SU-DHL-6 (cell line): ENCODE data around the gene ERGIC3.

Source experiments
- H2AFZ ChIP-seq: fragments of 200-600 bp; sonication (generic); 2 replicates; pipeline ENCODE4 v1.6.1; 2014; ENCODE audit warnings: low read depth, mild to moderate bottlenecking, moderate library complexity, mixed read lengths, antibody characterized with exemption, low read length; ENCODE audit not compliant: severe bottlenecking
- H3F3A ChIP-seq: fragments of 200-600 bp; shearing (Covaris generic); 2 replicates; pipeline ENCODE4 v1.6.0; 2016; ENCODE audit warnings: antibody characterized with exemption, mild to moderate bottlenecking; ENCODE audit not compliant: insufficient read depth
- H3K27ac ChIP-seq: fragments of 200-600 bp; sonication (generic); 2 replicates; pipeline ENCODE4 v1.5.1; 2016; ENCODE audit warnings: low read depth, mild to moderate bottlenecking, low read length, moderate library complexity, mixed read lengths
- H3K27me3 ChIP-seq: fragments of 200-600 bp; sonication (generic), shearing (Covaris generic); 2 replicates; pipeline ENCODE4 v1.6.0; 2014; ENCODE audit warnings: mild to moderate bottlenecking, low read length
- H3K36me3 ChIP-seq: fragments of 200-600 bp; sonication (generic); 2 replicates; pipeline ENCODE4 v1.6.1; 2014; ENCODE audit warnings: mild to moderate bottlenecking, low read length, mixed read lengths
- H3K4me2 ChIP-seq: fragments of 300-600, 200-600 bp; shearing (Covaris generic), sonication (generic); 2 replicates; pipeline ENCODE4 v1.6.0; 2014; ENCODE audit warnings: low read length, low read depth, mild to moderate bottlenecking; ENCODE audit not compliant: poor library complexity, severe bottlenecking
- H3K4me3 ChIP-seq: fragments of 200-600 bp; sonication (generic); 2 replicates; pipeline ENCODE4 v1.5.1; 2014; ENCODE audit warnings: antibody characterized with exemption, low read length, mild to moderate bottlenecking, mixed read lengths; ENCODE audit not compliant: insufficient read depth, poor library complexity, severe bottlenecking
- H3K79me2 ChIP-seq: fragments of 200-600 bp; sonication (generic); 2 replicates; pipeline ENCODE4 v1.6.1; 2014; ENCODE audit warnings: mild to moderate bottlenecking, low read length, moderate library complexity; ENCODE audit not compliant: insufficient read depth
- H3K9ac ChIP-seq: fragments of 200-600 bp; sonication (generic); 2 replicates; pipeline ENCODE4 v1.7.0; 2014; ENCODE audit warnings: mild to moderate bottlenecking, low read length
- H3K9me2 ChIP-seq: fragments of 200-600 bp; sonication (generic); replicated peaks from 2 replicates; pipeline ENCODE4 v1.6.1; 2014; ENCODE audit warnings: low read length; ENCODE audit not compliant: insufficient read depth
- H3K9me3 ChIP-seq: fragments of 200-600 bp; sonication (generic); 2 replicates; pipeline ENCODE4 v1.6.1; 2014; ENCODE audit warnings: low read length, mixed read lengths; ENCODE audit not compliant: insufficient read depth
- H4K20me1 ChIP-seq: fragments of 200-600 bp; sonication (generic); 2 replicates; pipeline ENCODE4 v1.6.1; 2014; ENCODE audit warnings: low read depth, mild to moderate bottlenecking, antibody characterized with exemption, low read length, moderate library complexity, mixed read lengths
- EZH2phosphoT487 ChIP-seq: fragments of 200-600 bp; sonication (generic), shearing (Covaris generic); conservative IDR thresholded peaks from 2 replicates; pipeline ENCODE4 v1.6.1; 2018; ENCODE audit warnings: mild to moderate bottlenecking, antibody characterized with exemption, low read length, moderate library complexity, mixed read lengths
- TF ChIP-seq, protein P1 (sequence below): fragments of 200-600 bp; sonication (generic); IDR thresholded peaks from one replicate; pipeline ENCODE4 v1.5.1; 2017; ENCODE audit warnings: antibody characterized with exemption, mild to moderate bottlenecking, low read length, moderate library complexity; ENCODE audit not compliant: insufficient read depth, poor library complexity, severe bottlenecking

ERGIC3 gene

DNA sequence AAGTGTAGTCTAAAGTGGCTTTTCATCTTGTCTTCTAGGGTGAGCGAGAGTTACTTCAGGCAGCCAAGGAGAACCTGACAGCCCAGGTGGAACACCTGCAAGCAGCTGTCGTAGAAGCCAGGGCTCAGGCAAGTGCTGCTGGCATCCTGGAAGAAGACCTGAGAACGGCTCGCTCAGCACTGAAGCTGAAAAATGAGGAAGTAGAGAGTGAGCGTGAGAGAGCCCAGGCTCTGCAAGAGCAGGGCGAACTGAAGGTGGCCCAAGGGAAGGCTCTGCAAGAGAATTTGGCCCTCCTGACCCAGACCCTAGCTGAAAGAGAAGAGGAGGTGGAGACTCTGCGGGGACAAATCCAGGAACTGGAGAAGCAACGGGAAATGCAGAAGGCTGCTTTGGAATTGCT is 39.5 kb upstream of the ERGIC3 start:
- Histone ChIP-seq H3K79me2 (no peaks in the 10 kb centered on the region), H3K9me2 (no peaks in the 10 kb centered on the region), H3K9ac (no peak overlapping the region), H3K27me3 (no peaks in the 10 kb centered on the region), H3K4me2 (no peak overlapping the region), H4K20me1 (no peaks in the 10 kb centered on the region), H3K36me3 (no peaks in the 10 kb centered on the region), H3K4me3 (no peak overlapping the region), H3F3A (0 out of 2 replicates have a peak, but pooled peaks cover 6% of the 10 kb centered on the region), H2AFZ (no peak overlapping the region), H3K9me3 (no peaks in the 10 kb centered on the region), H3K27ac (peak overlapping the region; percentile 48)
- TF ChIP-seq, protein P1, sequence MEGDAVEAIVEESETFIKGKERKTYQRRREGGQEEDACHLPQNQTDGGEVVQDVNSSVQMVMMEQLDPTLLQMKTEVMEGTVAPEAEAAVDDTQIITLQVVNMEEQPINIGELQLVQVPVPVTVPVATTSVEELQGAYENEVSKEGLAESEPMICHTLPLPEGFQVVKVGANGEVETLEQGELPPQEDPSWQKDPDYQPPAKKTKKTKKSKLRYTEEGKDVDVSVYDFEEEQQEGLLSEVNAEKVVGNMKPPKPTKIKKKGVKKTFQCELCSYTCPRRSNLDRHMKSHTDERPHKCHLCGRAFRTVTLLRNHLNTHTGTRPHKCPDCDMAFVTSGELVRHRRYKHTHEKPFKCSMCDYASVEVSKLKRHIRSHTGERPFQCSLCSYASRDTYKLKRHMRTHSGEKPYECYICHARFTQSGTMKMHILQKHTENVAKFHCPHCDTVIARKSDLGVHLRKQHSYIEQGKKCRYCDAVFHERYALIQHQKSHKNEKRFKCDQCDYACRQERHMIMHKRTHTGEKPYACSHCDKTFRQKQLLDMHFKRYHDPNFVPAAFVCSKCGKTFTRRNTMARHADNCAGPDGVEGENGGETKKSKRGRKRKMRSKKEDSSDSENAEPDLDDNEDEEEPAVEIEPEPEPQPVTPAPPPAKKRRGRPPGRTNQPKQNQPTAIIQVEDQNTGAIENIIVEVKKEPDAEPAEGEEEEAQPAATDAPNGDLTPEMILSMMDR = no peak
- TF ChIP-seq EZH2phosphoT487 = no peak

GRCh38 chr20:35503281-35503680 is 38.6 kb upstream of the ERGIC3 start:
- TF ChIP-seq, protein P1 = no peak
- TF ChIP-seq EZH2phosphoT487 = no peak
- H3K36me3 ChIP-seq = no peaks in the 10 kb centered on the region
- no peaks in the 10 kb centered on the region for H3K79me2 ChIP-seq
- H4K20me1 ChIP-seq = no peaks in the 10 kb centered on the region
- H3K9me2 ChIP-seq = no peaks in the 10 kb centered on the region
- H3K27ac ChIP-seq = no peak overlapping the region
- H2AFZ ChIP-seq = no peak overlapping the region
- H3K9ac ChIP-seq = no peak overlapping the region
- H3K4me3 ChIP-seq = no peak overlapping the region
- H3K9me3 ChIP-seq = no peaks in the 10 kb centered on the region
- no peak overlapping the region for H3K4me2 ChIP-seq
- 0 out of 2 replicates have a peak, but pooled peaks cover 6% of the 10 kb centered on the region for H3F3A ChIP-seq
- H3K27me3 ChIP-seq = no peaks in the 10 kb centered on the region

DNA sequence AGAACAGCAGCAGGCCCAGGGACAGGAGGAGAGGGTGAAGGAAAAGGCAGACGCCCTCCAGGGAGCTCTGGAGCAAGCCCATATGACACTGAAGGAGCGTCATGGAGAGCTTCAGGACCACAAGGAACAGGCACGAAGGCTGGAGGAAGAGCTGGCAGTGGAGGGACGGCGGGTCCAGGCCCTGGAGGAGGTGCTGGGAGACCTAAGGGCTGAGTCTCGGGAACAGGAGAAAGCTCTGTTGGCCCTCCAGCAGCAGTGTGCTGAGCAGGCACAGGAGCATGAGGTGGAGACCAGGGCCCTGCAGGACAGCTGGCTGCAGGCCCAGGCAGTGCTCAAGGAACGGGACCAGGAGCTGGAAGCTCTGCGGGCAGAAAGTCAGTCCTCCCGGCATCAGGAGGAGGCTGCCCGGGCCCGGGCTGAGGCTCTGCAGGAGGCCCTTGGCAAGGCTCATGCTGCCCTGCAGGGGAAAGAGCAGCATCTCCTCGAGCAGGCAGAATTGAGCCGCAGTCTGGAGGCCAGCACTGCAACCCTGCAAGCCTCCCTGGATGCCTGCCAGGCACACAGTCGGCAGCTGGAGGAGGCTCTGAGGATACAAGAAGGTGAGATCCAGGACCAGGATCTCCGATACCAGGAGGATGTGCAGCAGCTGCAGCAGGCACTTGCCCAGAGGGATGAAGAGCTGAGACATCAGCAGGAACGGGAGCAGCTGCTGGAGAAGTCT is 37.9 kb upstream of the ERGIC3 start:
- H3K4me2 ChIP-seq = no peak overlapping the region
- no peak overlapping the region for H3K27ac ChIP-seq

More for the DNA sequence above, 37.9 kb upstream of the ERGIC3 start:
- no peak overlapping the region for H3K4me3 ChIP-seq
- no peaks in the 10 kb centered on the region for H3K9me3 ChIP-seq
- no peak overlapping the region for H2AFZ ChIP-seq
- H3K79me2 ChIP-seq = no peaks in the 10 kb centered on the region
- no peaks in the 10 kb centered on the region for H4K20me1 ChIP-seq
- TF ChIP-seq EZH2phosphoT487 = no peak
- TF ChIP-seq, protein P1 = no peak
- H3F3A ChIP-seq = 0 out of 2 replicates have a peak, but pooled peaks cover 6% of the 10 kb centered on the region
- H3K9ac ChIP-seq = no peak overlapping the region
- no peaks in the 10 kb centered on the region for H3K36me3 ChIP-seq
- H3K27me3 ChIP-seq = no peaks in the 10 kb centered on the region
- no peaks in the 10 kb centered on the region for H3K9me2 ChIP-seq
